Measurements from ENCODE around the gene SYNE2.
A peak's percentile ranks its signal among the peaks of the same experiment; 100 is the strongest.
"Not testable (repeated sequence)": the region's sequence is repeated elsewhere in the genome, so short reads cannot be mapped to it uniquely, and the experiment has no call there.

The SYNE2 gene

GRCh38 chr14:64126548-64126947, 273.7 kb downstream of the SYNE2 start:
- DNase-seq: no peak

DNA sequence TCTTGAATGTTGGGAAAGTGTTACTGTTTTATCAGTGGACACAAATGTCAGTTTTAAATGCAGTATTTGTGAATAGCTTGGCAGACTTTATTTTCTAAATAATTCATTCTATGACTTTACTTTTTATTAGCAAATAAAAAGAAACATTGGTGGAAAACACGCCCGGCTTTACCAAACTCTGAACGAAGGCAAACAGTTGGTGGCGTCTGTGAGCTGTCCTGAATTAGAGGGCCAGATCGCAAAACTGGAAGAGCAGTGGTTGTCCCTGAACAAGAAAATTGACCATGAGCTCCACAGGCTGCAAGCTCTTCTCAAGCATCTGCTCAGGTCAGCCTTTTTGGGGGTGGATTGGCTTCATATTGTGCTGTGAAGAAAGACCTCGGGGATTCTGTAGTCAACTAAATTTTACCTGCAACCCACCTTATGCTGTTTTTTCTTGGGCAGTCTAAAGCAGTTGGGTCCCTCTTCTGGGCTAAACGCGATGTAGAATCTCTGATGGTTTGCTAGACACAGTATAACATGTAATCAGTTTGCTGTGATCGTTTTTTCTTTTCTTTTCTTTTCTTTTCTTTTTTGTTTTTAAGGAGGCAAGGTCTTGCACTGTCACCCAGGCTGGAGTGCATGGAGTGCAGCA, 285.0 kb downstream of the SYNE2 start:
- no peak for DNase-seq

GRCh38 chr14:64147126-64147790, 294.5 kb downstream of the SYNE2 start:
- DNase-seq: no peak

DNA sequence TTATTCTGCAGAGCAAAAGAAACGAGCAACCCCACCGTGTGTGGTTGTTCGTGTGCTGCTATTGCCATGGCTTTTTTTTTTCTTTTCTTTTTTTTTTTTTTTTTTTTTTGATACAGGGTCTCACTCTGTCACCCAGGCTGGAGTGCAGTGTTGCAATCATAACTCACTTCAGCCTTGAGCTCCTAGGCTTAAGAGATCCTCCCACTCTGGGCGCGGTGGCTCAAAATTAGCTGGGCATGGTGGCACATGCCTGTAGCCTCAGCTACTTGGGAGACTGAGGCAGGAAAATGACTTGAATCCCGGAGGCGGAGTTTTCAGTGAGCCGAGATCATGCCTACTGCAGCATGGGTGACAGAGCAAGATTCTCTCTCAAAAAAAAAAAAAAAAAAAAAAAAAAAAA, 297.1 kb downstream of the SYNE2 start:
- no peak for DNase-seq

DNA sequence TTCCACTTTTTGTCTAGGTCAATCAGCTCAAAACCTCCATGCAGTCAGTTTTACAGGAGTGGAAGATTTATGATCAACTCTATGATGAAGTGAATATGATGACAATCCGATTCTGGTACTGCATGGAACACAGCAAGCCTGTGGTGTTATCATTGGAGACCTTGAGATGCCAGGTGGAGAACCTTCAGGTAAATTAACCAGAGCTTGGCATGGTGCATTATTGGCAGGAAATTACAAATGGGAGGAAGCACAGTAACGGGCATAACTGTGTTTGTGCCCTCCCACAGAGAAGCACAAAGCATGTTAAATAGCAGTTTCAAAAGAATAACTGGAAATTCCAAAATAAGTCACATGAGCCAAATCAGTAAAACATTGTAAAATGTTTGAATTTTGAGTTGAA, 305.8 kb downstream of the SYNE2 start:
- DNase-seq: no peak

GRCh38 chr14:64159588-64159987, 306.8 kb downstream of the SYNE2 start:
- DNase-seq: no peak

GRCh38 chr14:64170181-64170580, 317.4 kb downstream of the SYNE2 start:
- no peak for DNase-seq

DNA sequence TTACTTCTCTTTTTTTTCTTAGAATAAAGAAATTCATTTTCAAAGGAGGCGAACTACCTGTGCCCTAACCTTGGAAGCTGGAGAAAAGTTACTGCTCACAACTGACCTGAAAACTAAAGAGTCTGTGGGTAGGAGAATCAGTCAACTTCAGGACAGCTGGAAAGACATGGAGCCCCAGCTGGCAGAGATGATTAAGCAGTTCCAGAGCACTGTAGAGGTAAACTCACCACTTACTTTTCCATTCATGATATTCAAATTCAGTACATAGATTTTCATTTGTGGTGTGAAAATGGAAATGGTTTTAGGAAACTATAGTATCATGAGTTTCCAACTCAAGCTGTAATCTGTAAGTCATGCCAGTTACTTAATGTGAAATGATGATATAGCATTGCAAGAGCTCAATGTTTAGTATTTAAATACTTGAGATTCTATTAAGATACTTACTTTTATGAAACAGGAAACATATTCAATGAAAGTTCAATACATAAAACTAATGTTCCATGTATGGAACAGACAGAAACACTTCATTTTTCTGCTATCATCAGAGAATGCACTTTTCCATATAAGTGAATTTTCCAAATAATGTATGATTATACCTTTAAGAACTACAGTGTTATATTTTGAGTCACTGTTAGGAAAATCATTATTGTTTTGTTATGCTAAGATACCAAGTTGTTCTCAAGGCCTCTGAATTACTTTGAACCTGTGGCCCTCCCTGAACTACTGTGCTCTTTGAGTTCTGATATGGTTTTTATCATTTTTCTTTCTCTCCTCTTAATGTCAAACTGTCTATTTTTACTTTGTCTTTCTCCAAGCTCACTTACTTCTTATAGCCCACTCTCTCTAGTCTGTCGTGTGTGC, 322.3 kb downstream of the SYNE2 start:
- DNase-seq: no peak

DNA sequence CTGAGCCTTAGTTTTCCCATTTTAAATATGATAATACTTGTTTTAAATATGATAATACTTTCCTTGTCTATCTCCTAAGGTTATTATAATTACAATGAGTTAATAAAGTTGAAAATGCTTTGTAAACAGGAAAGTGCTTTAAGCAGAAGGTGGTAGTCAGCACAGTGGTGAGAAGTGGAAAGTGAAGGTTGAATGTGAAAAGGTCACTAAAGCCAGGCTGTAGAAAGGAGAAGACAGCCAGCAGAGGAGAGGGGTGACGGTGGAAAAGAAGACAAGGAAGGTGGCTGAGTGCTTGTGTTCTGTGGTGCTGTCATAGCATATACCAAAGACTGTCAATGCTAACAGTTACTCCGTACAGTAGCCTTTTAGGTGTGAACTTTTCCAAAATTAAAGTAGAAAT, 323.5 kb downstream of the SYNE2 start:
- no peak for DNase-seq

DNA sequence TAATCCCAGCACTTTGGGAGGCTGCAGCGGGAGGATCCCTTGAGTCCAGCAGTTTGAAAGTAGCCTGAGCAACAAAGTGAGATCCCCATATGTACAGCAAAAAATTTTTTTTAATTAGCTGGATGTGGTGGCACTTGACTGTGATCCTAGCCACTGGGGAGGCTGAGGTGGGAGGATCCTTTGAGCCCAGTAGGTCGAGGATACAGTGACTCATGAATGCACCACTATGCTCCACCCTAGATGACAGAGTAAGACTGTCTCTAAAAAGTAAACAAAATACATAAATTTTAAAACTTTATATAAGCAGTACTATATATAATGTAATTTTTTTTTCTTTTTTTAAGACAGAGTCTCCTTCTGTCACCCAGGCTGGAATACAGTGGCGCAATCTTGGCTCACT, 326.0 kb downstream of the SYNE2 start:
- no peak for DNase-seq

DNA sequence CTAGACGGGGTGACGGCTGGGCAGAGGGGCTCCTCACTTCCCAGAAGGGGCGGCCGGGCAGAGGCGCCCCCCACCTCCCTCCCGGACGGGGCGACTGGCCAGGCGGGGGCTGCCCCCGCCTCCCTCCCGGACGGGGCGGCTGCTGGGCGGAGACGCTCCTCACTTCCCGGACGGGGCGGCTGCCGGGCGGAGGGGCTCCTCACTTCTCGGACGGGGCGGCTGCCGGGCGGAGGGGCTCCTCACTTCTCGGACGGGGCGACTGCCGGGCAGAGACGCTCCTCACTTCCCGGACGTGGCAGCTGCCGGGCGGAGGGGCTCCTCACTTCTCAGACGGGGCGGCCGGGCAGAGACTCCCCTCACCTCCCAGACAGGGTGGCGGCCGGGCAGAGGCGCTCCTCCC, 330.1 kb downstream of the SYNE2 start:
- not testable (repeated sequence) for DNase-seq

DNA sequence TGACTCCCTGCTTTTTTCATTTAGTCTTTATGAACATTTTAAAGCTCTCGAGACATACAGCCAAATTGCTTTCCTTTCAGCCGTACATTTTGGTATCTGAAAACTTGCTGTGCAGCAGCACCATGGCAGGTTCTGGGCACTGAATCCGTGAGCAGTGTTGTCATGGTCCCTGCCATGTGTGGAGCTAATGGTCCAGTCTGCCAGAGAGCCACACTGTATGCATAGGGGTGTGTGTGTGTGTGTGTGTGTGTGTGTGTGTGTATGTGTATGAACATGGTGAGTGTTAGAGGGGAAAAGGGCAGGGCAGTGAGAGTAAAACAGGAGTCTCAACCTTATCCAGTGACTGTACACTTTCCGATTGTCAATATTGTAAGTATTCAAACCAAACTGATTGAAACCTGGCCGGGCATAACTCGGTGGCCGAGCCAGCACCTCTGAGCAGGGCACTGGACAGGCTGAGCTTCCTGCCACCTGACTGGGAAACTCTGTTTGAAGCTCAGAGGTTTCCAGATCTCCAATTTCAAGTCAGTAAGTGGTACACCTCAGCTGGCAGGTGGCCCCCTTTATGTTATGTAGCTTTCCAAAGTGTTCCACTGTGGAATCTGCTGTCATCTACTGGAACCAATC, 331.4 kb downstream of the SYNE2 start:
- DNase-seq: no peak

DNA sequence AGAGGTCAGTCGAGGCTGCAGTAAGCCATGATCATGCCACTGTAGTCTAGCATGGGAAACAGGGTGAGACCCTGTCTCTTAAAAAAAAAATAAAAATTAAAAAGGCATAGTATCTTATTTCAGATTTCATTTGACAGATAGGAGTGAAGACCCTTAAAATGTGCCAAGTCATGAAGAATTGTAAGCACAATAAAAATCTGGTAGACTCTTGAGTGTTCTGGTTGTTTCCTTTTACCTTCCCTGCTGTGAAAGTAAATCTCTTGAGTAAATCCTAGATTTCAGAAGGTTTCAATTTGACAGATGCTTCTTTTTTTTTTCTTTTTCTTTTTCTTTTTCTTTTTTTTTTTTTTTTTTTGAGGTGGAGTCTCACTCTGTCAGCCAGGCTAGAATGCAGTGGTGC, 332.4 kb downstream of the SYNE2 start:
- DNase-seq: no peak

- no peak for DNase-seq
Measured at GRCh38 chr14:64186231-64187129, 333.7 kb downstream of the SYNE2 start.

DNA sequence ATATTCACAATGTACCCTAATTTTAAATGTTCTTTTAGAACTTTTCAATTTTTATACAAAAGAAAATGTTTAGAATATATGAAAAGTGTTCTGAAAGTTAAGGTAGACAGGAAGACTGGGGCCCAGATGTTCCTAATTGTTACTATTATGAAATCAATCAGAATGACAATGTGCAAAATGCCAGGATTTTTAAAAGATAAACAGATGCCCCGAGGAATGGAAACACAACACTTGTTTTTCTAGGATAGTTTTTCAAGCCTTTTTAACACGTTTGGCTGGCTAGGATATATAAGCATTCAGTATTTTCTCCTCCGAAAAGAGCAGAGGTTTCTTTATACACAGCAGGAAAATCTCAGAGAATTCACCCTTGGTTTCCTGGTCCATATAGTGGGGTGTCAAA, 334.5 kb downstream of the SYNE2 start:
- DNase-seq: no peak

GRCh38 chr14:64190974-64191502, 338.2 kb downstream of the SYNE2 start:
- no peak for DNase-seq

GRCh38 chr14:64191756-64192155, 339.0 kb downstream of the SYNE2 start:
- no peak for DNase-seq

- DNase-seq: no peak
Measured at GRCh38 chr14:64193821-64194220, 341.0 kb downstream of the SYNE2 start.

GRCh38 chr14:64194404-64194803, 341.6 kb downstream of the SYNE2 start:
- DNase-seq: no peak

DNA sequence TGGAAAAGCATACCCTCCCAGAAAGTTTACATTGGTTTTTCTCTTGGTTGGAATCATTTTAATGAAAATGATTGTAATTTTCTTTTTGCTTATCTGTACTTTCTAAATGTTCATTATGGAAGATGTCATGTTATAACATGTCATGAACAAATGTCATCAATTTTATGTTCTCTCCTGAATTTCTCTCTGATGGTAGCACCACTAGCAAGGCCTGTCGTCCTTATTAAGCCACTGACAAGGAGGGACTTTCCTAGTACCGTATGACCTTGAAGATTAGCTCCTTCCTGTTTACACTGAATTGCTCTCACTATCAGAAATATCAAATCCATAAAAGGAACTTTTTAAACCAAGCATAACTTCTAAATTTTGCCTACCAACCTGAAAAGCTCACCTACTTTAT, 342.4 kb downstream of the SYNE2 start:
- peak; percentile 44 for DNase-seq

- no peak for DNase-seq
Measured at GRCh38 chr14:64196056-64196455, 343.3 kb downstream of the SYNE2 start.

- peak; percentile 31 for DNase-seq
Measured at GRCh38 chr14:64196814-64197411, 344.1 kb downstream of the SYNE2 start.
